H1 (cell line): ENCODE results near the gene PCBP4. TPM values are rescaled to one million over a fixed set of nuclear protein-coding genes. Genes with fewer than 3 reads are reported as not detected.
A peak's percentile ranks its signal among the peaks of the same experiment; 100 is the strongest.

Experiments used
- ASH2L ChIP-seq: fragments of 200-600, 300-600 bp; sonication (generic); IDR thresholded peaks from one replicate; pipeline ENCODE4 v1.7.1; 2017; ENCODE audit warnings: low read length
- BCL11A ChIP-seq, 2 experiments: IDR thresholded peaks; one replicate each; pipeline ENCODE4 v1.6.1; 2011; ENCODE audit warnings: low read depth in 2 of 2, low read length in 2 of 2, mild to moderate bottlenecking in 2 of 2
- CBX5 ChIP-seq: fragments of 300-800, 300-1000 bp; sonication (generic); IDR thresholded peaks from 2 replicates; pipeline ENCODE4 v1.7.1; 2016; ENCODE audit warnings: antibody characterized with exemption, low read length, low read depth
- CBX8 ChIP-seq: fragments of 300-800, 300-1000 bp; sonication (generic); IDR thresholded peaks from 2 replicates; pipeline ENCODE4 v1.7.1; 2016; ENCODE audit warnings: low read depth, low read length, borderline replicate concordance
- CREB1 ChIP-seq: IDR thresholded peaks from 2 replicates; pipeline ENCODE4 v1.6.1; 2012; ENCODE audit warnings: inconsistent platforms
- CTBP2 ChIP-seq: IDR thresholded peaks from 2 replicates; pipeline ENCODE4 v1.7.0; 2011; ENCODE audit warnings: borderline replicate concordance, mild to moderate bottlenecking, moderate library complexity, mixed read lengths, low read length; ENCODE audit not compliant: insufficient read depth, insufficient read length
- EGR1 ChIP-seq: IDR thresholded peaks from 2 replicates; pipeline ENCODE4 v1.6.1; 2011; ENCODE audit warnings: low read depth, low read length, borderline replicate concordance
- EP300 ChIP-seq, 2 experiments: IDR thresholded peaks; 1 replicate in 1 of 2; 2 replicates in 1 of 2; pipeline ENCODE4 v1.6.1; 2011 to 2012; ENCODE audit warnings: low read depth in 2 of 2, low read length in 2 of 2, mild to moderate bottlenecking in 2 of 2, borderline replicate concordance in 1 of 2, inconsistent platforms in 1 of 2, moderate library complexity in 1 of 2
- GTF2F1 ChIP-seq: IDR thresholded peaks from 2 replicates; pipeline ENCODE4 v1.6.1; 2012; ENCODE audit warnings: low read depth, low read length, improper control_type of control experiment, borderline replicate concordance
- JUN ChIP-seq: IDR thresholded peaks from 2 replicates; pipeline ENCODE4 v1.6.1; 2011; ENCODE audit warnings: low read depth, mild to moderate bottlenecking, improper control_type of control experiment, low read length
- KDM1A ChIP-seq: fragments of 200-600, 300-600 bp; sonication (generic); IDR thresholded peaks from 2 replicates; pipeline ENCODE4 v1.7.1; 2016; ENCODE audit warnings: mild to moderate bottlenecking, low read length, borderline replicate concordance
- NANOG ChIP-seq: IDR thresholded peaks from 2 replicates; pipeline ENCODE4 v1.6.1; 2011; ENCODE audit warnings: low read length, low read depth, mild to moderate bottlenecking, inconsistent platforms; ENCODE audit not compliant: insufficient read depth, poor library complexity, severe bottlenecking
- NRF1 ChIP-seq: IDR thresholded peaks from 2 replicates; pipeline ENCODE4 v1.6.1; 2011; ENCODE audit warnings: mild to moderate bottlenecking, low read depth, low read length, improper control_type of control experiment
- POLR2AphosphoS5 ChIP-seq: IDR thresholded peaks from 2 replicates; pipeline ENCODE4 v1.6.1; 2011; ENCODE audit warnings: low read depth, low read length
- POU5F1 ChIP-seq: IDR thresholded peaks from 2 replicates; pipeline ENCODE4 v1.6.1; 2011; ENCODE audit warnings: low read depth, mild to moderate bottlenecking, low read length, moderate library complexity
- RAD21 ChIP-seq, 2 experiments: IDR thresholded peaks in 1 of 2; conservative IDR thresholded peaks in 1 of 2; 2 replicates each; pipeline ENCODE4 v1.6.1; 2011; ENCODE audit warnings: low read depth in 2 of 2, low read length in 2 of 2, improper control_type of control experiment in 1 of 2, inconsistent platforms in 1 of 2, mild to moderate bottlenecking in 1 of 2, moderate library complexity in 1 of 2
- RNF2 ChIP-seq: fragments of 200-900, 300-1000 bp; sonication (generic); IDR thresholded peaks from 2 replicates; pipeline ENCODE4 v1.7.1; 2016; ENCODE audit warnings: borderline replicate concordance, low read depth, mild to moderate bottlenecking, antibody characterized with exemption, low read length; ENCODE audit not compliant: poor library complexity, severe bottlenecking; ENCODE audit errors: missing control alignments
- RXRA ChIP-seq: IDR thresholded peaks from 2 replicates; pipeline ENCODE4 v1.6.1; 2011; ENCODE audit warnings: low read depth, mild to moderate bottlenecking, low read length, moderate library complexity; ENCODE audit not compliant: insufficient read depth
- SAP30 ChIP-seq: fragments of 300-600 bp; sonication (generic); IDR thresholded peaks from 2 replicates; pipeline ENCODE4 v1.7.1; 2012; ENCODE audit warnings: low read length, moderate library complexity, mild to moderate bottlenecking, inconsistent platforms; ENCODE audit not compliant: insufficient read depth, insufficient replicate concordance
- SIX5 ChIP-seq: IDR thresholded peaks from 2 replicates; pipeline ENCODE4 v1.6.1; 2011; ENCODE audit warnings: mild to moderate bottlenecking, low read depth, low read length
- SP2 ChIP-seq: IDR thresholded peaks from 2 replicates; pipeline ENCODE4 v1.6.1; 2012; ENCODE audit warnings: mild to moderate bottlenecking, low read length, inconsistent platforms
- SP4 ChIP-seq: IDR thresholded peaks from 2 replicates; pipeline ENCODE4 v1.6.1; 2012; ENCODE audit warnings: low read length, inconsistent platforms
- TAF1 ChIP-seq: IDR thresholded peaks from 2 replicates; pipeline ENCODE4 v1.6.1; 2011; ENCODE audit warnings: mild to moderate bottlenecking, low read depth, low read length
- TAF7 ChIP-seq: optimal IDR thresholded peaks from 2 replicates; pipeline ENCODE3; 2011; ENCODE audit warnings: low read depth, mild to moderate bottlenecking, inconsistent platforms, low read length, moderate library complexity, borderline replicate concordance
- polyA plus RNA-seq, 7 experiments: library from polyadenylated mRNA; depleted of rRNA in 3 of 7; stranded (reverse) in 5 of 7; unstranded in 2 of 7; fragments of >200 nt in 5 of 7; fragments of 200-250 nt in 2 of 7; gene quantifications; 1 replicate in 5 of 7; 2 replicates in 1 of 7; 4 replicates in 1 of 7; pipeline versions ENCODE4 v1.2.1 to v1.2.3, GENCODE V29; 2011 to 2013; ENCODE audit warnings: missing spikeins in 2 of 7, mixed read lengths in 2 of 7
- total RNA-seq: library from RNA; stranded (reverse); fragmentation: NEBNext Ultra II Directional; extraction: Animal tissue kit (Norgen Biotek cat#: 25700); gene quantifications from 2 replicates; pipeline ENCODE4 v1.2.1, GENCODE V29; 2021

PCBP4 gene
- total and polyA plus RNA-seq, 2 of the 8 experiments (the other 6 are each of a cell fraction or from before 2014, with no cell fraction given): 16.4 to 34.1 TPM

- TF ChIP-seq TAF7 (no peak), EGR1 (no peak), RNF2 (no peak), SAP30 (no peak), TAF1 (peak; percentile 43; the same call in 1 of the 2 replicates), SIX5 (no peak), POLR2AphosphoS5 (no peak), SP4 (no peak), POU5F1 (no peak), ASH2L (peak; percentile 29), CBX5 (no peak), CTBP2 (no peak), NRF1 (no peak), BCL11A (IDR thresholded peaks at IDR 0.05; ENCODE audit: low read depth in 2 of 2, low read length in 2 of 2) (no peak), KDM1A (peak; percentile 57; the same call in 1 of the 2 replicates), RXRA (no peak), CREB1 (no peak), SP2 (no peak), RAD21 (IDR thresholded peaks at IDR 0.05 in 1 of 2, conservative IDR thresholded peaks at IDR 0.05 in 1 of 2; ENCODE audit: low read depth in 2 of 2, low read length in 2 of 2) (no peak), NANOG (no peak), EP300 (IDR thresholded peaks at IDR 0.05; ENCODE audit: borderline replicate concordance in 1 of 2, low read depth in 2 of 2, low read length in 2 of 2) (no peak), GTF2F1 (no peak), JUN (no peak), CBX8 (no peak)
These were observed 8.0 kb upstream of the PCBP4 start, which contains the start of gene ABHD14A (continued) for GRCh38 chr3:51974963-51975851.
